CD14-positive monocyte (primary cell): ENCODE measurements around the gene ITGA2. TPM values are rescaled to one million over a fixed set of nuclear protein-coding genes. Genes with fewer than 3 reads are reported as not detected.

Experiments used
- DNase-seq, 3 donors: peaks; one replicate each; pipeline ENCODE4 v3.0.0-alpha.2; 2011 to 2022
- H2AFZ ChIP-seq: 2 replicates; pipeline ENCODE4 v1.6.0; 2012; ENCODE audit warnings: mild to moderate bottlenecking, low read depth, low read length, inconsistent platforms; ENCODE audit not compliant: insufficient read depth, poor library complexity, severe bottlenecking
- H3K27ac ChIP-seq, 2 donors: 1 replicate in 1 of 2; 2 replicates in 1 of 2; pipeline ENCODE4 v1.5.1; 2012 to 2013; ENCODE audit warnings: low read length in 2 of 2, control low read depth in 1 of 2, inconsistent platforms in 1 of 2, low read depth in 1 of 2, mild to moderate bottlenecking in 1 of 2
- H3K27me3 ChIP-seq, 2 donors: one replicate each; pipeline versions ENCODE4 v1.6.0 to v1.6.1; 2011 to 2013; ENCODE audit warnings: low read length in 2 of 2; ENCODE audit not compliant: control insufficient read depth in 2 of 2, insufficient read depth in 2 of 2
- H3K36me3 ChIP-seq, 2 donors: replicated peaks in 1 of 2; 1 replicate in 1 of 2; 2 replicates in 1 of 2; pipeline versions ENCODE4 v1.5.1 to v1.6.1; 2012 to 2013; ENCODE audit warnings: low read length in 2 of 2, control low read depth in 1 of 2, inconsistent platforms in 1 of 2, mild to moderate bottlenecking in 1 of 2; ENCODE audit not compliant: insufficient read depth in 2 of 2, control insufficient read depth in 1 of 2
- H3K4me1 ChIP-seq, 2 donors: 1 replicate in 1 of 2; 2 replicates in 1 of 2; pipeline versions ENCODE4 v1.5.1 to v1.6.1; 2012 to 2013; ENCODE audit warnings: low read length in 2 of 2, control low read depth in 1 of 2, inconsistent platforms in 1 of 2, mild to moderate bottlenecking in 1 of 2, moderate library complexity in 1 of 2; ENCODE audit not compliant: insufficient read depth in 2 of 2, control insufficient read depth in 1 of 2
- H3K4me2 ChIP-seq: replicated peaks from 2 replicates; pipeline ENCODE3; 2012; ENCODE audit warnings: low read length, moderate library complexity, mild to moderate bottlenecking; ENCODE audit not compliant: poor library complexity, severe bottlenecking; ENCODE audit errors: extremely low read depth
- H3K4me3 ChIP-seq, 3 experiments: fragments of 200-600 bp in 1 of 3; sonication (generic) in 1 of 3; replicated peaks in 1 of 3; 1 replicate in 2 of 3; 2 replicates in 1 of 3; pipeline ENCODE4 v1.5.1; 2011 to 2013; ENCODE audit warnings: low read length in 3 of 3, mild to moderate bottlenecking in 3 of 3, control low read depth in 2 of 3, low read depth in 2 of 3, inconsistent platforms in 1 of 3, moderate library complexity in 1 of 3
- H3K79me2 ChIP-seq: 2 replicates; pipeline ENCODE4 v1.6.0; 2012; ENCODE audit warnings: mild to moderate bottlenecking, control low read depth, inconsistent platforms, low read length, moderate library complexity; ENCODE audit not compliant: insufficient read depth
- H3K9ac ChIP-seq: 2 replicates; pipeline ENCODE4 v1.6.0; 2017; ENCODE audit warnings: low read length, mild to moderate bottlenecking; ENCODE audit not compliant: insufficient read depth, poor library complexity, severe bottlenecking
- H3K9me3 ChIP-seq, 2 donors: replicated peaks in 1 of 2; 1 replicate in 1 of 2; 2 replicates in 1 of 2; pipeline versions ENCODE4 v1.5.1 to v1.6.1; 2012 to 2013; ENCODE audit warnings: low read length in 2 of 2, control low read depth in 1 of 2; ENCODE audit not compliant: control insufficient read depth in 1 of 2, insufficient read depth in 1 of 2
- H4K20me1 ChIP-seq: 2 replicates; pipeline ENCODE4 v1.6.0; 2012; ENCODE audit warnings: mild to moderate bottlenecking, low read length, control low read depth, moderate library complexity; ENCODE audit not compliant: insufficient read depth
- H3K27ac Mint-ChIP-seq, 7 donors: one replicate each; pipeline ENCODE4 v1.8.0; 2020; ENCODE audit warnings: mild to moderate bottlenecking in 7 of 7, mixed read lengths in 7 of 7, moderate library complexity in 6 of 7, inconsistent platforms in 2 of 7
- H3K27me3 Mint-ChIP-seq, 3 donors: one replicate each; pipeline ENCODE4 v1.8.0; 2021 to 2022; ENCODE audit warnings: low read depth in 3 of 3, mild to moderate bottlenecking in 3 of 3, mixed read lengths in 3 of 3, moderate library complexity in 3 of 3, inconsistent platforms in 1 of 3
- H3K36me3 Mint-ChIP-seq, 2 donors: one replicate each; pipeline ENCODE4 v1.8.0; 2020; ENCODE audit warnings: mixed read lengths in 2 of 2, inconsistent platforms in 1 of 2, mild to moderate bottlenecking in 1 of 2
- H3K4me1 Mint-ChIP-seq: one replicate; pipeline ENCODE4 v1.8.0; 2020; ENCODE audit warnings: mild to moderate bottlenecking, mixed read lengths
- H3K4me3 Mint-ChIP-seq, 2 donors: one replicate each; pipeline ENCODE4 v1.8.0; 2020; ENCODE audit warnings: mild to moderate bottlenecking in 2 of 2, mixed read lengths in 2 of 2, moderate library complexity in 1 of 2
- H3K9me3 Mint-ChIP-seq, 7 donors: one replicate each; pipeline ENCODE4 v1.8.0; 2020 to 2022; ENCODE audit warnings: mixed read lengths in 7 of 7, mild to moderate bottlenecking in 6 of 7, moderate library complexity in 6 of 7, inconsistent platforms in 2 of 7
- CTCF ChIP-seq: fragments of 200-600 bp; IDR thresholded peaks from one replicate; pipeline ENCODE4 v1.8.0; 2022; ENCODE audit warnings: antibody characterized with exemption, mild to moderate bottlenecking
- WGBS: methylation state at CpG from one replicate; pipeline ENCODE4 v1.1.5; 2013; ENCODE audit warnings: missing lambda C conversion rate; ENCODE audit not compliant: insufficient coverage; 5-methylcytosine and 5-hydroxymethylcytosine counted together
- intact Hi-C, 2 donors: fragments of 100-400 bp; cut with micrococcal nuclease; formaldehyde crosslinking; loops; one replicate each; pipeline versions ENCODE4 v1.15.0 to v1.15.1; 2023
- polyA plus RNA-seq, 3 donors: library from polyadenylated mRNA; depleted of rRNA in 1 of 3; unstranded in 2 of 3; stranded (reverse) in 1 of 3; fragments of 300-500 nt in 2 of 3; fragments of >200 nt in 1 of 3; fragmentation: Illumina TruSeq in 2 of 3; gene quantifications; 1 replicate in 2 of 3; 2 replicates in 1 of 3; pipeline ENCODE4 v1.2.3, GENCODE V29; 2012 to 2021

ITGA2 gene
- polyA plus RNA-seq, 3 donors, result not detected

GRCh38 chr5:53055365-53055764, 66.2 kb downstream of the ITGA2 start:
- Histone ChIP-seq H3K79me2 (no peaks in the 10 kb centered on the region), H3K9ac (no peak overlapping the region), H3K4me1 (no peaks in the 10 kb centered on the region), H3K4me2 (no peak overlapping the region), H4K20me1 (no peaks in the 10 kb centered on the region), H3K27me3 (no peaks in the 10 kb centered on the region), H2AFZ (no peak overlapping the region), H3K4me3 (no peak overlapping the region), H3K9me3 (no peaks in the 10 kb centered on the region), H3K36me3 (no peaks in the 10 kb centered on the region), H3K27ac (no peak overlapping the region)
- Mint-ChIP-seq H3K27ac (no peak overlapping the region), H3K9me3 (no peaks in the 10 kb centered on the region), H3K4me1 (no peaks in the 10 kb centered on the region), H3K4me3 (no peak overlapping the region), H3K36me3 (no peaks in the 10 kb centered on the region), H3K27me3 (peaks cover 0 to 1% (median 0%) of the 10 kb centered on the region in 3 donors)
- no peak for TF ChIP-seq CTCF
- intact Hi-C loops, result no loop called here
- DNase-seq, result no peak
- 86% methylated on average over 4 of the region's 5 CpGs for WGBS

GRCh38 chr5:53059281-53059680, 70.1 kb downstream of the ITGA2 start:
- H3K4me3 Mint-ChIP-seq, result no peak overlapping the region
- TF ChIP-seq CTCF, result no peak
- no peak overlapping the region for H3K4me3 ChIP-seq
- H3K36me3 Mint-ChIP-seq, result no peaks in the 10 kb centered on the region
- DNase-seq, result no peak
- H3K4me2 ChIP-seq, result no peak overlapping the region
- no peaks in the 10 kb centered on the region for H3K9me3 Mint-ChIP-seq
- no peak overlapping the region for H2AFZ ChIP-seq
- H3K9ac ChIP-seq, result no peak overlapping the region
- intact Hi-C loops, result no loop called here
- no peak overlapping the region for H3K27ac Mint-ChIP-seq
- no peaks in the 10 kb centered on the region for H3K36me3 ChIP-seq
- 100% methylated on average over 5 of the region's 5 CpGs for WGBS
- H3K79me2 ChIP-seq, result no peaks in the 10 kb centered on the region
- no peaks in the 10 kb centered on the region for H3K4me1 Mint-ChIP-seq
- no peak overlapping the region for H3K27ac ChIP-seq
- H3K4me1 ChIP-seq, result no peaks in the 10 kb centered on the region
- no peaks in the 10 kb centered on the region for H4K20me1 ChIP-seq
- no peaks in the 10 kb centered on the region for H3K27me3 ChIP-seq
- no peaks in the 10 kb centered on the region for H3K9me3 ChIP-seq
- peaks cover 0 to 1% (median 0%) of the 10 kb centered on the region in 3 donors for H3K27me3 Mint-ChIP-seq
